PC-9 (cell line): ENCODE results near the gene TTC31. TPM values are rescaled to one million over a fixed set of nuclear protein-coding genes. Genes with fewer than 3 reads are reported as not detected.

Experiments used
- Bru-seq: library from RNA; stranded (reverse); fragments of 400-500 nt; gene quantifications from one replicate; lab custom pipeline; 2021; lab: Mats Ljungman, UMichigan
- BruChase-seq, 2 experiments: library from RNA; stranded (reverse); fragments of 400-500 nt; gene quantifications; one replicate each; lab custom pipeline; 2021; lab: Mats Ljungman, UMichigan
- BruUV-seq: library from RNA; stranded (reverse); fragments of 400-500 nt; replicated peaks from 2 replicates; lab custom pipeline; 2021; lab: Mats Ljungman, UMichigan
- CTCF ChIA-PET: fragments of 300-600 bp; sonication (Branson Sonifier 250); formaldehyde crosslinking; loops from one replicate; lab custom pipeline; 2022; ENCODE audit warnings: antibody characterized with exemption; lab: Charles Lee
- POLR2A ChIA-PET: fragments of 300-600 bp; sonication (Branson Sonifier 250); formaldehyde crosslinking; loops from one replicate; lab custom pipeline; 2022; ENCODE audit warnings: antibody characterized with exemption; ENCODE audit not compliant: unreplicated experiment; lab: Charles Lee
- DNase-seq, 2 experiments: peaks; one replicate each; pipeline versions ENCODE4 v3.0.0 to v3.0.0-alpha.2; 2015 to 2022; ENCODE audit warnings: mixed read lengths in 1 of 2
- H2AFZ ChIP-seq: fragments of 200-600 bp; sonication (generic); 2 replicates; pipeline ENCODE4 v1.8.1; 2017; ENCODE audit warnings: antibody characterized with exemption
- H3F3A ChIP-seq: fragments of 200-600 bp; sonication (generic); 2 replicates; pipeline ENCODE4 v1.8.1; 2017; ENCODE audit warnings: antibody characterized with exemption, mild to moderate bottlenecking, low read depth; ENCODE audit not compliant: insufficient read depth
- H3K27ac ChIP-seq: fragments of 200-600 bp; sonication (generic); 2 replicates; pipeline ENCODE4 v1.6.1; 2016; ENCODE audit warnings: mixed run types
- H3K27me3 ChIP-seq: fragments of 200-600 bp; sonication (generic); 2 replicates; pipeline ENCODE4 v1.6.1; 2016; ENCODE audit warnings: low read depth, mixed run types; ENCODE audit not compliant: insufficient read depth
- H3K36me3 ChIP-seq: fragments of 200-600 bp; sonication (generic); 2 replicates; pipeline ENCODE4 v1.6.1; 2016; ENCODE audit warnings: low read depth, mixed run types
- H3K4me1 ChIP-seq: fragments of 200-600 bp; sonication (generic); replicated peaks from 2 replicates; pipeline ENCODE4 v1.6.1; 2016; ENCODE audit warnings: mixed run types; ENCODE audit not compliant: insufficient read depth
- H3K4me2 ChIP-seq: fragments of 200-600 bp; sonication (generic); 2 replicates; pipeline ENCODE4 v1.6.1; 2017; ENCODE audit warnings: mixed run types
- H3K4me3 ChIP-seq: fragments of 200-600 bp; sonication (generic); 2 replicates; pipeline ENCODE4 v1.6.1; 2016; ENCODE audit warnings: mixed run types
- H3K79me2 ChIP-seq: fragments of 200-600 bp; sonication (generic); 2 replicates; pipeline ENCODE4 v1.6.1; 2017; ENCODE audit warnings: low read depth, mixed run types
- H3K9me2 ChIP-seq: fragments of 200-600 bp; sonication (generic); 2 replicates; pipeline ENCODE4 v1.8.1; 2017; ENCODE audit warnings: mild to moderate bottlenecking; ENCODE audit not compliant: insufficient read depth
- H3K9me3 ChIP-seq: fragments of 200-600 bp; sonication (generic); 2 replicates; pipeline ENCODE4 v1.8.1; 2016; ENCODE audit warnings: low read depth; ENCODE audit not compliant: insufficient read depth
- H4K20me1 ChIP-seq: fragments of 200-600 bp; sonication (generic); 2 replicates; pipeline ENCODE4 v1.8.1; 2017; ENCODE audit not compliant: insufficient read depth
- EZH2 ChIP-seq: fragments of 200-600 bp; sonication (generic); IDR thresholded peaks from 2 replicates; pipeline ENCODE4 v1.8.0; 2017; ENCODE audit warnings: antibody characterized with exemption, low read depth
- intact Hi-C: fragments of 100-400 bp; cut with micrococcal nuclease; formaldehyde crosslinking; loops from one replicate; pipeline ENCODE4 v1.10.0; 2022; ENCODE audit not compliant: unreplicated experiment
- long read RNA-seq: library from polyadenylated mRNA; stranded (forward); transcript quantifications from one replicate; pipeline ENCODE4 v2.0.0, GENCODE V29; 2022
- total RNA-seq: library from RNA; stranded (reverse); gene quantifications from 2 replicates; pipeline ENCODE4 v1.2.3, GENCODE V29; 2021
- TF ChIP-seq, protein P1 (sequence below): fragments of 200-600 bp; sonication (generic); conservative IDR thresholded peaks from 2 replicates; pipeline ENCODE4 v1.6.1; 2017; ENCODE audit warnings: mixed run types, antibody characterized with exemption, mild to moderate bottlenecking, moderate library complexity

Gene TTC31
- total RNA-seq (20.1 and 21.8 TPM in 2 replicates), Bru-seq, nascent RNA (percentile 59 among the genes with signal in this experiment), BruChase-seq, experiment 1, labeled RNA remaining after a 2-hour chase (percentile 62 among the genes with signal in this experiment), BruChase-seq, experiment 2, labeled RNA remaining after a 6-hour chase (percentile 64 among the genes with signal in this experiment)
- long read RNA-seq, partial matches to known transcripts = 2 of 29 reads
- long read RNA-seq, other reads (novel, unspliced or antisense) = 23 of 29 reads

DNA sequence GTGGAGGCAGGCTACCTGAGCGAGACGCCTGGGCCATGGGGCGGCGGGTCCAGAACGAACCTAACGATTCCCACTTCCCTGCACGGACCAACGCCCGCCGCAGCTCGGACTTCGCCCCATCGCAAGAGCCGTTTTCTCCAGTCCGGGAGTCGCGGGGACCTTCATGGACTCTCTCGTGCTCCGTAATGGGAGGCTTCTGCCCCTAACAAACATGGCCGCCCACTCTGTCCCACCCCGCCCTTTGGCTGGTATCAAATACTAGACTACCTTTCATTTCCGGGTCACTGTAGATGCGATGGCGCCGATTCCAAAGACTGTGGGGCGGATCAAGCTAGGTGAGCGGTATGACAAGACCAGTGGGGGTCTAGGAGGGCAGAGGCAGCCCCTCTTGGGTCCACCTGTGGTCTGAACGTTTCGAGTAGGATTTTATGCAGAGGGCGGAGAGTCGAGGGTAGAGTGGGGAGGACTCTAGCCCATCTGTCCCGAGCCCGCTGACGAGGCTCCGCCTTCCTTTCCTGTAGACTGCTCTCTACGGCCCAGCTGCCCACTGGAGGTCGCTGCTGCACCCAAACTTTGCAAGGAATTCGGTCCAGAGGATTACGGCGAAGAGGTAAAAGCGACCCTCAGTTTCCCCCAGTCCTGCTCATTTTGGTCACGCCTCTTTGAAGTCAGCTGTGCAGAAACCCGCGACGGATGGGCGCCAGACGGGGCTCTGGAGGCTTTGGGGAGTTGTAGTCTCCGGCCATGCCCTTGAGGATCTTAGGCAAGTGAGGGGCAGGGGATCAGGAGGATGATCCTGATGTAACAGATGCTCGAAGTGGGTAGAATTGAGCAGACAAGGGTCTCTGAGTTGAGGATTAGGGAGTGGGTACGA lies at the start of gene TTC31, which contains the start of gene CCDC142:
Gene TTC31 (plus strand): TSS at position 281 of the 874 bp plus-strand sequence. CDS start 15 bp downstream, at position 296.
Gene CCDC142 (minus strand): TSS at position 198 of the 874 bp plus-strand sequence. CDS start 161 bp downstream, at position 37.
- H4K20me1 ChIP-seq = no peaks in the 10 kb centered on the region
- CTCF ChIA-PET = interaction anchor here (2.0 kb wide), 1 partner anchor 105 kb away, joined by 7 read pairs; no protein-coding TSS in a partner anchor
- TSS peak; percentile 69 for BruUV-seq

DNA sequence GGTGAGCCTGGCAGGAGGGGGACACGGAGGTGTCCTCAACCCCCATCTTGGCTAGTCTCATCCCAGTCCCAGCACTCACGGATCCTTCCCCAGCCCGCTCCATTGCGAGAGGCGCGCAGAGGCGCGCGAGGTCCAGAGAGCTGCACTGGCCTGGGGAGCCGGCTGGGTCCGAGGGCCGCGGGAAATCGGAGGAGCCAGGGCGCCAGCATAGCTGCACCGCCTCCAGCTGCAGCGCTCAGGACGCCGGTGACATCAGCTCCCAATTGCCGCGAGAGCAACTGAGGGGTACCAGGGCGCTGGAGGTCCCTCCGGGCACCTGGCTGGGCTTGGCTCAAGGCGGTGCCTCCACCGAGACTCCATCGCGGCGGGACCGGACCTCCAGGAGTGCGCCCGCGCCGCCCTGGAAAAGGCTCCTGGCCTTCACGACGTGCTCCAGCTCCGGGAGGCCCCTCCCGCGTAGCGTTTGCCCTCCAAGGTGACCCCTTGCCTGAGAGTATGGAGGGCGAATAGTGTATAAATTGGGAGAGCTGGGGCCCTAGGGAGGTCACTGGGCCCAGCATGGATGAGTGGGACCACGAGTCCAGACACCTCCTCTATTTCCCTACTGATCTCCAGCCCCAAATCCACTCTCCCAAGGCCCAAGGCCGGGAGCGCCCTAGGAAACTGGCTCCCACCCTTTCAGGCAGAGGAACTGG lies 46.6 kb upstream of the TTC31 start:
- H3K27ac ChIP-seq = no peak overlapping the region
- CTCF ChIA-PET = no interaction called here

More for the DNA sequence above, at the start of gene TTC31, which contains the start of gene CCDC142:
- H3K4me1 ChIP-seq = peaks cover 19% of the 10 kb centered on the region
- H3F3A ChIP-seq = peaks cover 18% of the 10 kb centered on the region
- TF ChIP-seq, protein P1, sequence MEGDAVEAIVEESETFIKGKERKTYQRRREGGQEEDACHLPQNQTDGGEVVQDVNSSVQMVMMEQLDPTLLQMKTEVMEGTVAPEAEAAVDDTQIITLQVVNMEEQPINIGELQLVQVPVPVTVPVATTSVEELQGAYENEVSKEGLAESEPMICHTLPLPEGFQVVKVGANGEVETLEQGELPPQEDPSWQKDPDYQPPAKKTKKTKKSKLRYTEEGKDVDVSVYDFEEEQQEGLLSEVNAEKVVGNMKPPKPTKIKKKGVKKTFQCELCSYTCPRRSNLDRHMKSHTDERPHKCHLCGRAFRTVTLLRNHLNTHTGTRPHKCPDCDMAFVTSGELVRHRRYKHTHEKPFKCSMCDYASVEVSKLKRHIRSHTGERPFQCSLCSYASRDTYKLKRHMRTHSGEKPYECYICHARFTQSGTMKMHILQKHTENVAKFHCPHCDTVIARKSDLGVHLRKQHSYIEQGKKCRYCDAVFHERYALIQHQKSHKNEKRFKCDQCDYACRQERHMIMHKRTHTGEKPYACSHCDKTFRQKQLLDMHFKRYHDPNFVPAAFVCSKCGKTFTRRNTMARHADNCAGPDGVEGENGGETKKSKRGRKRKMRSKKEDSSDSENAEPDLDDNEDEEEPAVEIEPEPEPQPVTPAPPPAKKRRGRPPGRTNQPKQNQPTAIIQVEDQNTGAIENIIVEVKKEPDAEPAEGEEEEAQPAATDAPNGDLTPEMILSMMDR = peak; percentile 91
- no peak for TF ChIP-seq EZH2
- POLR2A ChIA-PET = interaction anchor here (0.6 to 0.8 kb wide), 4 partner anchors 24 to 1098 kb away, joined by 3 to 19 read pairs (median 6); partner anchors contain the start of gene ALMS1
- H2AFZ ChIP-seq = peak within 1 kb of the TSS; percentile 94
- H3K4me2 ChIP-seq = peak within 1 kb of the TSS; percentile 89
- peaks cover 12% of the 10 kb centered on the region for H3K36me3 ChIP-seq
- H3K9me3 ChIP-seq = no peaks in the 10 kb centered on the region
- intact Hi-C loops = loop anchor here (1.0 to 10.0 kb wide), 6 partner anchors 24 to 172 kb away; partner anchors contain the start of genes AUP1, HTRA2, INO80B and PCGF1
- H3K79me2 ChIP-seq = peaks cover 37% of the 10 kb centered on the region
- no peaks in the 10 kb centered on the region for H3K27me3 ChIP-seq
- H3K27ac ChIP-seq = peak within 1 kb of the TSS; percentile 53
- H3K4me3 ChIP-seq = peak within 1 kb of the TSS; percentile 92
- DNase-seq = peak; percentile 89 to 90
- no peaks in the 10 kb centered on the region for H3K9me2 ChIP-seq

More for the DNA sequence above, 46.6 kb upstream of the TTC31 start:
- no peak for DNase-seq
- POLR2A ChIA-PET = no interaction called here
- Histone ChIP-seq H3K4me1 (peaks cover 7% of the 10 kb centered on the region; the same call in 1 of the 2 replicates), H3K36me3 (peaks cover 10% of the 10 kb centered on the region; the same call in 1 of the 2 replicates), H3K4me2 (no peak overlapping the region), H3K9me3 (no peaks in the 10 kb centered on the region), H3K79me2 (peaks cover 45% of the 10 kb centered on the region), H2AFZ (no peak overlapping the region), H3K27me3 (no peaks in the 10 kb centered on the region), H3K9me2 (no peaks in the 10 kb centered on the region), H3F3A (peaks cover 6% of the 10 kb centered on the region), H4K20me1 (peaks cover 41% of the 10 kb centered on the region), H3K4me3 (no peak overlapping the region)
- intact Hi-C loops = no loop called here
- no TSS peak for BruUV-seq
- TF ChIP-seq, protein P1 = no peak
- no peak for TF ChIP-seq EZH2
